ENCODE data around the gene SCCPDH.

DNA sequence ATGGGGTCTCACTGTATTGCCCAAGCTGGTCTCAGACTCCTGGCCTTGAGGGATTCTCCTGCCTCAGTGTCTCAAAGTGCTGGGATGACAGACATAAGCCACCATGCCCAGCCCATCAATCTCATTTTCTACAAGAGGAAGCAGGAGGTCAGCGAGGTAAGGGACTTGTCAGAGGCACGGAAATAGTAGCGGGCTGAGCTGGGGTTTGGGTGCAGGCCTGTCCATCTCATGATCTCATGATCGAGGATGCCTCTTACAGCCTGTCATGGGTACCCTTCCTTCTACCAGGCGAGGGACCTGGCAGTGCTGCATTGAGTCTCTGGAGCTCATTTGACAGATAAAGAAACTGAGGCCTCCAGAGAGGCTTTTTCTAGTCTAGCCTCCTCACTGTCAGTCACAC lies 28.5 kb upstream of the SCCPDH start:
- TF ChIP-seq GABPA (IDR thresholded peaks at IDR 0.05 in 1 of 2, conservative IDR thresholded peaks at IDR 0.05 in 1 of 2) = no peak
- TF ChIP-seq, protein P1, sequence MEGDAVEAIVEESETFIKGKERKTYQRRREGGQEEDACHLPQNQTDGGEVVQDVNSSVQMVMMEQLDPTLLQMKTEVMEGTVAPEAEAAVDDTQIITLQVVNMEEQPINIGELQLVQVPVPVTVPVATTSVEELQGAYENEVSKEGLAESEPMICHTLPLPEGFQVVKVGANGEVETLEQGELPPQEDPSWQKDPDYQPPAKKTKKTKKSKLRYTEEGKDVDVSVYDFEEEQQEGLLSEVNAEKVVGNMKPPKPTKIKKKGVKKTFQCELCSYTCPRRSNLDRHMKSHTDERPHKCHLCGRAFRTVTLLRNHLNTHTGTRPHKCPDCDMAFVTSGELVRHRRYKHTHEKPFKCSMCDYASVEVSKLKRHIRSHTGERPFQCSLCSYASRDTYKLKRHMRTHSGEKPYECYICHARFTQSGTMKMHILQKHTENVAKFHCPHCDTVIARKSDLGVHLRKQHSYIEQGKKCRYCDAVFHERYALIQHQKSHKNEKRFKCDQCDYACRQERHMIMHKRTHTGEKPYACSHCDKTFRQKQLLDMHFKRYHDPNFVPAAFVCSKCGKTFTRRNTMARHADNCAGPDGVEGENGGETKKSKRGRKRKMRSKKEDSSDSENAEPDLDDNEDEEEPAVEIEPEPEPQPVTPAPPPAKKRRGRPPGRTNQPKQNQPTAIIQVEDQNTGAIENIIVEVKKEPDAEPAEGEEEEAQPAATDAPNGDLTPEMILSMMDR (IDR thresholded peaks at IDR 0.05; ENCODE audit: low read depth, low read length, missing input control) = no peak
- TF ChIP-seq SP1 (IDR thresholded peaks at IDR 0.05) = no peak
- no peak for TF ChIP-seq YY1 (IDR thresholded peaks at IDR 0.05)
- no peak for TF ChIP-seq JUND (IDR thresholded peaks at IDR 0.05)
- TF ChIP-seq, protein P2, sequence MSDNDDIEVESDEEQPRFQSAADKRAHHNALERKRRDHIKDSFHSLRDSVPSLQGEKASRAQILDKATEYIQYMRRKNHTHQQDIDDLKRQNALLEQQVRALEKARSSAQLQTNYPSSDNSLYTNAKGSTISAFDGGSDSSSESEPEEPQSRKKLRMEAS (IDR thresholded peaks at IDR 0.05) = no peak
- TF ChIP-seq, protein P3, sequence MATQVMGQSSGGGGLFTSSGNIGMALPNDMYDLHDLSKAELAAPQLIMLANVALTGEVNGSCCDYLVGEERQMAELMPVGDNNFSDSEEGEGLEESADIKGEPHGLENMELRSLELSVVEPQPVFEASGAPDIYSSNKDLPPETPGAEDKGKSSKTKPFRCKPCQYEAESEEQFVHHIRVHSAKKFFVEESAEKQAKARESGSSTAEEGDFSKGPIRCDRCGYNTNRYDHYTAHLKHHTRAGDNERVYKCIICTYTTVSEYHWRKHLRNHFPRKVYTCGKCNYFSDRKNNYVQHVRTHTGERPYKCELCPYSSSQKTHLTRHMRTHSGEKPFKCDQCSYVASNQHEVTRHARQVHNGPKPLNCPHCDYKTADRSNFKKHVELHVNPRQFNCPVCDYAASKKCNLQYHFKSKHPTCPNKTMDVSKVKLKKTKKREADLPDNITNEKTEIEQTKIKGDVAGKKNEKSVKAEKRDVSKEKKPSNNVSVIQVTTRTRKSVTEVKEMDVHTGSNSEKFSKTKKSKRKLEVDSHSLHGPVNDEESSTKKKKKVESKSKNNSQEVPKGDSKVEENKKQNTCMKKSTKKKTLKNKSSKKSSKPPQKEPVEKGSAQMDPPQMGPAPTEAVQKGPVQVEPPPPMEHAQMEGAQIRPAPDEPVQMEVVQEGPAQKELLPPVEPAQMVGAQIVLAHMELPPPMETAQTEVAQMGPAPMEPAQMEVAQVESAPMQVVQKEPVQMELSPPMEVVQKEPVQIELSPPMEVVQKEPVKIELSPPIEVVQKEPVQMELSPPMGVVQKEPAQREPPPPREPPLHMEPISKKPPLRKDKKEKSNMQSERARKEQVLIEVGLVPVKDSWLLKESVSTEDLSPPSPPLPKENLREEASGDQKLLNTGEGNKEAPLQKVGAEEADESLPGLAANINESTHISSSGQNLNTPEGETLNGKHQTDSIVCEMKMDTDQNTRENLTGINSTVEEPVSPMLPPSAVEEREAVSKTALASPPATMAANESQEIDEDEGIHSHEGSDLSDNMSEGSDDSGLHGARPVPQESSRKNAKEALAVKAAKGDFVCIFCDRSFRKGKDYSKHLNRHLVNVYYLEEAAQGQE (IDR thresholded peaks at IDR 0.05) = no peak
- TF ChIP-seq TAF1 (conservative IDR thresholded peaks at IDR 0.05) = no peak
- TF ChIP-seq, protein P4, sequence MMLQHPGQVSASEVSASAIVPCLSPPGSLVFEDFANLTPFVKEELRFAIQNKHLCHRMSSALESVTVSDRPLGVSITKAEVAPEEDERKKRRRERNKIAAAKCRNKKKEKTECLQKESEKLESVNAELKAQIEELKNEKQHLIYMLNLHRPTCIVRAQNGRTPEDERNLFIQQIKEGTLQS (IDR thresholded peaks at IDR 0.05) = no peak
- TF ChIP-seq FOXA1 (IDR thresholded peaks at IDR 0.05) = no peak
- no peak for TF ChIP-seq HNF4A (conservative IDR thresholded peaks at IDR 0.05)
- no peak for TF ChIP-seq RAD21 (IDR thresholded peaks at IDR 0.05)
- no peak for TF ChIP-seq EGR1 (IDR thresholded peaks at IDR 0.05; ENCODE audit: low read depth in 2 of 2)
- TF ChIP-seq HNF4G (IDR thresholded peaks at IDR 0.05) = no peak

Data from liver (tissue), 3 donors.